ACHN (cell line): ENCODE measurements around the gene U2AF1.
"Not testable (repeated sequence)": the region's sequence is repeated elsewhere in the genome, so short reads cannot be mapped to it uniquely, and the experiment has no call there.

Experiments
- DNase-seq: peaks from one replicate; pipeline ENCODE4 v3.0.0-alpha.2; 2015
- in situ Hi-C: cut with HindIII; loops from 2 replicates; pipeline ENCODE4 v1.10.0; 2017; ENCODE audit warnings: low sequenced_read_pairs, low pct_ligation_motif_present, low pct_unique_long_range_greater_than_20kb

The U2AF1 gene

DNA sequence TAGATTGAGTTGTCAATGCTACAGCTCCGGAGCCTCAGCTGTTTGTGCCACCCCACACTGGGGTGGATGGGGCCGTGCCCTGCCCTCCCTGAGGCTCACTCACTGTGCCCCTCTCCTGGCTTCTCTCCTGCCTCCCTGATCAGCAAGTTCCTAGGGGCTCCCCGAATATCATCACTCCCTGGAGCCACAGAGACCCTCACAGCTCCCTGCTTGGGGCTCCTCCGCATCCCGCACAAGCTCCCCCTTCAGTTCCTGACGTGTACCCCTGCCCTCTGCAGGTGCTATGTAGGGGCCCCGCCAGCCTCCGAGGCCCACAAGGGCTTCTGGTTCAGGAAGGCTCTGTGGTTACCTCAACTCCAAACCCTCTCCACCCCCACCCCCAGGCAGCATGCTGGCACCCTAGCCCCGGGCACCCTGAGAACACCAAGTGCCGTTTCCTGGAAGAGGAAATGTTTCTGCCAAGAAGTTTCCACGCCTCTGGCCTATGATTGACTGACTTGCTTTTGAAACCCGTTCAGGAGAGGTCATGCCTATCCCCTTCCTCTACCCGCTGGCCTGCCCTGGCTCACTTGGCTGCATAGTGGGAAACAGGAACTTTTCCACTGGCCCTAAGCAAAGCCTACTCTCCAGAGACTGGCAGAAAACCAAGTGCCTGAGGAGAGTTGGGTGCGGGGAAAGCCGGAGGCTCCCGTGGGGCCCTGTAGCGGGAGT is 62.0 kb downstream of the U2AF1 start:
- in situ Hi-C loops, DNase-seq: not testable (repeated sequence)

DNA sequence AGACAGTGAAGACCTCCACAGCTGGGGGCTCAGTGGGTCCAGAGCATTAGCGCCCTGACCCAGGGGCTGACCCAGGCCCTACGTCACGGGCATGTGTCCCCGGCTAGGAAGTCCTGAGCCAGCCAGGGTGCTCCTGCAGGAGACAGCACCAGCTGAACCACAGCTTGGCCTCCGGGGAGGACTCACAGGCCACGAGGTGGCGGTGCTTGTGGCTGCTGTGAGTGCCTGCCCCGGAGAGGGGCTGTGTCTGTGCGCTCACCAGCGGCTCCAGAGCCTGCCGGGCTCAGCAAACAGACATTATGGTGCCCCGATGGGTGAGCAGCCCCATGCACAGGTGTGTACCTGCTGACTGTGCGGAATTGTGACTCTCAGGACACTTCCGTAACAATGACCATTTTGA is 62.8 kb downstream of the U2AF1 start:
- in situ Hi-C loops, DNase-seq: not testable (repeated sequence)

DNA sequence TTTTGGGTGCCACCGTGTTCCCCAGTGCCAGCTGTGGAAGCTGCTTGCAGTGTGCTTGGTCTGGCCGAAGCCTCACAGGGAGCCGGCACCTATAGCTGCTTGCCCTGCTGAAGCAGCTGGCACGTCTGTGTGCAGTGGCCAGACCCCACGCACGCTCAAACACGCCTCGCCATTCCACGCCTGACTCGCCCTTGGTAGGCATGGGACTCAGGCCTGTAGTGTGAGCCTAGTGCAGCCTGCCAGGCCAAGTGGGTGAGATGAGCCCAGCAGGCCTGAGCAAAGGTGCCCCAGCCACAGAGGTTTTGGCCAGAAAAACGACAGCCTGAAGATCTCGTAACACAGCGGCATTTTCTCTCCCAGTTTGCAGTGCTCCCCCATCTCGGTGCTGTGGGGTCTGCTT is 64.1 kb downstream of the U2AF1 start:
- DNase-seq, in situ Hi-C loops: not testable (repeated sequence)
